Heart right ventricle (tissue), 16 donors: ENCODE measurements around the gene PJA1. TPM values are rescaled to one million over a fixed set of nuclear protein-coding genes. Genes with fewer than 3 reads are reported as not detected.

Experiments used
- ATAC-seq, 8 donors: fragments of 200-7000 bp; cut with Tn5 transposase; one replicate each; pipeline ENCODE4 v1.9.1; 2020; ENCODE audit warnings: mild to moderate bottlenecking in 8 of 8, moderate library complexity in 8 of 8, moderate number of reproducible peaks in 1 of 8
- DNase-seq, 2 donors: peaks; one replicate each; pipeline ENCODE4 v3.0.0-alpha.2; 2020
- H3K27ac ChIP-seq, 10 donors: fragments of 200-600 bp; sonication (generic) in 2 of 10; one replicate each; pipeline versions ENCODE4 v1.5.0 to v1.8.0; 2020 to 2022; ENCODE audit warnings: mild to moderate bottlenecking in 3 of 10
- H3K27me3 ChIP-seq, 7 donors: fragments of 200-600 bp; one replicate each; pipeline ENCODE4 v1.8.0; 2021 to 2022; ENCODE audit warnings: mild to moderate bottlenecking in 2 of 7
- H3K36me3 ChIP-seq, 9 donors: fragments of 200-600 bp; sonication (generic) in 1 of 9; one replicate each; pipeline versions ENCODE4 v1.5.0 to v1.8.0; 2020 to 2022; ENCODE audit warnings: mild to moderate bottlenecking in 2 of 9
- H3K4me1 ChIP-seq, 9 donors: fragments of 200-600 bp; sonication (generic) in 1 of 9; one replicate each; pipeline versions ENCODE4 v1.5.0 to v1.8.0; 2020 to 2022; ENCODE audit warnings: mild to moderate bottlenecking in 4 of 9
- H3K4me3 ChIP-seq, 10 donors: fragments of 200-600 bp; sonication (generic) in 2 of 10; one replicate each; pipeline versions ENCODE4 v1.5.0 to v1.8.0; 2020 to 2022; ENCODE audit warnings: mild to moderate bottlenecking in 7 of 10, moderate library complexity in 2 of 10
- H3K9me3 ChIP-seq, 11 donors: fragments of 200-600 bp in 10 of 11; sonication (generic) in 2 of 11; one replicate each; pipeline versions ENCODE4 v1.5.0 to v1.8.0; 2013 to 2022; ENCODE audit warnings: mild to moderate bottlenecking in 2 of 11, control low read depth in 1 of 11, moderate library complexity in 1 of 11
- CTCF ChIP-seq, 9 donors: fragments of 200-600 bp; sonication (generic) in 2 of 9; IDR thresholded peaks; one replicate each; pipeline versions ENCODE4 v1.5.0 to v1.8.0; 2021 to 2022; ENCODE audit warnings: antibody characterized with exemption in 9 of 9, mild to moderate bottlenecking in 5 of 9, moderate library complexity in 1 of 9
- WGBS, 2 donors: extraction: QIAGEN DNeasy Blood & Tissue Kit; methylation state at CpG; one replicate each; pipeline ENCODE4 v1.1.7; 2013; ENCODE audit warnings: inconsistent platforms in 1 of 2; 5-methylcytosine and 5-hydroxymethylcytosine counted together
- intact Hi-C, 10 donors: fragments of 100-400 bp; cut with DNase I; formaldehyde crosslinking; loops; one replicate each; pipeline versions ENCODE4 v1.11.1 to v1.14.2; 2022
- polyA plus RNA-seq, 2 donors: library from polyadenylated mRNA; stranded (reverse); fragments of 200-250 nt; gene quantifications; one replicate each; pipeline ENCODE4 v1.2.3, GENCODE V29; 2013
- total RNA-seq, 10 donors: library from RNA; stranded (reverse); fragmentation: NEBNext Ultra II Directional in 3 of 10; extraction: Animal tissue kit (Norgen Biotek cat#: 25700) in 3 of 10; gene quantifications; one replicate each; pipeline versions ENCODE4 v1.2.1 to v1.2.4, GENCODE V29; 2021 to 2023
- donor health status: Arrhythmogenic right ventricular cardiomyopathy.
- donor health status: ischemic (EF 13 %, LVEDD 7.1; RV severe dilation, severe dysfunction).
- donor health status: healthy with polysubstance abuse.
- donor health status: DM: no; HTN: yes; CAD: no.
- donor health status: DM: no; HTN: no; CAD: no.
- donor health status: ischemic (EF 25% LVEDD 6.9; RV normal size, moderate dysfunction).
- donor health status: ischemic (EF 25% LVEDD 5.7; RV mildly dilated, moderate dysfunction).
- donor health status: healthy.
- donor health status: DM: yes; HTN: yes; CAD: no.
- donor health status: Ischemic cardiomyopathy.
- donor health status: ischemic (EF 35%, LVEDD 5.7; RV mildly dilated, moderate dysfunction).
- donor health status: nonischemic (EF 11% LVEDD 7.7; RV severe dilation, severe dysfunction).
- donor health status: DM: yes; HTN: yes; CAD: no.
- donor health status: PGD.
- donor health status: ischemic (EF 29% LVEDD 5.4; RV normal size, mild dysfunction).
- donor health status: nonischemic (EF 23%, LVEDD 6.1; RV moderate dilation, normal function).

Gene PJA1
- total and polyA plus RNA-seq, 12 donors: 4.5 to 20.2 (median 15.0) TPM

DNA sequence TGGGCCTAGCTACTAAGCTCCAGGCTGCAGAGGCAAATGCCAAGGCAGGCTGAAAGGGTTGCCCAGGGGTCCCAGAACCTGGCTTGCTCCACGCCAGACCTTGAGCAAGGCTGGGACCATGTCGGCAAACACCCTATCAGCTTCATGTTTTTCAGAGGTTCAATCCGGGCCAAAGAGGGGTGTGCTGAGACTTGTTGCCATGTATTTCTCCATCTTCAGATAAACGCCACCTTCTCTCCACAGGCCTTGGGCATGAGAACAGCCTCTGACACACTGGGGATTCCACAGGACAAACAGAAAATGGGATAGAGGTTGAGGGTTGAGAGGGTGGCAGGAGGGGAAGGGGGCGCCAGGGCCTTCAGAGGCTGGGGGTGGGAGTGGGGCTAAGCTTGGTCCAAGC lies 8.6 kb downstream of the PJA1 start:
- WGBS, 2 donors: 96 to 97% methylated on average over 4 to 5 of the region's 5 CpGs
- no peak for TF ChIP-seq CTCF (IDR thresholded peaks at IDR 0.05)
- ATAC-seq (no peak), DNase-seq (no peak)
- Histone ChIP-seq H3K27me3 (peaks cover 0 to 33% (median 0%) of the 10 kb centered on the region in 7 donors), H3K4me3 (no peak overlapping the region), H3K9me3 (no peaks in the 10 kb centered on the region), H3K27ac (no peak overlapping the region), H3K36me3 (peaks cover 0 to 8% (median 0%) of the 10 kb centered on the region in 9 donors), H3K4me1 (peaks cover 0 to 16% (median 9%) of the 10 kb centered on the region in 9 donors)
- intact Hi-C loops: loop anchor here in 2 of 10 donors (5.0 to 10.0 kb wide), 2 partner anchors 66 to 332 kb away; partner anchors contain the start of gene EFNB1 (in 1 of the 2)

- Histone ChIP-seq H3K36me3 (peaks cover 0 to 1% (median 0%) of the 10 kb centered on the region in 9 donors), H3K9me3 (no peaks in the 10 kb centered on the region), H3K27me3 (peaks cover 0 to 33% (median 0%) of the 10 kb centered on the region in 7 donors), H3K4me1 (peaks cover 0 to 16% (median 9%) of the 10 kb centered on the region in 9 donors), H3K27ac (no peak overlapping the region), H3K4me3 (no peak overlapping the region)
- intact Hi-C loops: loop anchor here in 2 of 10 donors (5.0 to 10.0 kb wide), 2 partner anchors 66 to 331 kb away; partner anchors contain the start of gene EFNB1 (in 1 of the 2)
- ATAC-seq (no peak), DNase-seq (no peak)
- WGBS, 2 donors: 87 to 89% methylated on average over 5 of the region's 5 CpGs
- no peak for TF ChIP-seq CTCF (IDR thresholded peaks at IDR 0.05)
Measured at GRCh38 chrX:69155786-69156520, 9.3 kb downstream of the PJA1 start.

DNA sequence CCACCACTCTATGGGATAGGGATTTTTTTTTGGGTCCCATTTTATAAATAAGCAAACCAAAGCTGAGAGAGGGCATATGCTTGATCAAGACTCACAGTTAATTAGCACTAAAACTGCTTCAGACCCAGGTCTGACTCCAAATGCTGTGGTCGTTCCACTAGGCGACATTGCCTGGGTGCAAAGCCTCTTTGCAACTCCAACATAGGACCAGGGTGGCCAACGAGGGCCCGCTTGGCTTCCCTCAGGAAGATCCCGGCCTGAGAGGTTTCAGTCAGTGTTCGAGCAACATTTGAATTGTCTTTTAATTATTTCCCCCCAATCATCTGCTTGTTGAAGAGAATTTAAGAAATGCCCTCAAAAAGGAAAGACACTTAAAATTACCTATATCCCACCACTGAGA lies 11.2 kb downstream of the PJA1 start:
- H3K27ac ChIP-seq: no peak overlapping the region
- intact Hi-C loops: loop anchor here in 1 of 10 donors (10.0 kb wide), 1 partner anchor 329 kb away; the partner anchor contains the start of gene EFNB1
- TF ChIP-seq CTCF (IDR thresholded peaks at IDR 0.05): no peak
- peaks cover 0 to 44% (median 0%) of the 10 kb centered on the region in 7 donors for H3K27me3 ChIP-seq
- no peaks in the 10 kb centered on the region for H3K9me3 ChIP-seq
- no peak overlapping the region for H3K4me3 ChIP-seq
- DNase-seq: no peak
- 97% methylated on average over 6 of the region's 6 CpGs for WGBS, 2 donors
- ATAC-seq: no peak
- H3K4me1 ChIP-seq: peaks cover 0 to 9% (median 6%) of the 10 kb centered on the region in 9 donors
- no peaks in the 10 kb centered on the region for H3K36me3 ChIP-seq

DNA sequence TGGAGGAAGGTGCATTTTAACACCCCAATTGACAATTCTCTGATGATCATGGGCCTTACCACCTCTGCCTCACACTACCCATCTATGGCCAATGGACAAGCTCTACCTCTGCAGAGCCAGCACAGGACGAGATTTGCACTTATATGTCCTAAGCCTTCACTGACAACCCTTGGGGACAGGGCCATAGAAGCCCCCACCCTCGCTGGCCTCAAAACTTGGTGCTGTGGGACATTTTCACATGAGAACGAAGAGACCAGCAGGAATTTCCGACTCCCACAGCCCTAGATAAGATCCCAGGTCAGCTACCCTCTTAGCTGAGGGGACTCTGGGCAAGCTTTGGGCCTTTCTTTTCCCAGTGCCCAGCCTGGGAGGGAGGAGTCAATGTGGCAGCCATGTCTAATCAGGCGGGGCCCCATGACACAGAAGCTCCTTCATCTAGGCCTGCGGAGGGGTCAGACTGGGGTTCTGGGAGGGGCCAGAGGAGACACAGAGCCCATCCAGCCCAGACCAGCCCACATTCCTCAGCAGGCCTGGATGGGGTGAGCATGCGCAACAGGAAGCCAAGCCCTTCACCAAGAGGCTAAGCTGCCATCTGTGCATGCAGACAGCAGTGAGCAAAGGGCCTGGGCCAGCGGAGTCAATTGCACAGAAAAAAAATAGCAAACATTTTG lies 12.1 kb downstream of the PJA1 start:
- DNase-seq: no peak
- WGBS, 2 donors: 72 to 83% methylated on average over 8 of the region's 8 CpGs

More for the DNA sequence above, 12.1 kb downstream of the PJA1 start:
- intact Hi-C loops: loop anchor here in 1 of 10 donors (10.0 kb wide), 1 partner anchor 328 kb away; the partner anchor contains the start of gene EFNB1
- Histone ChIP-seq H3K27ac (no peak overlapping the region), H3K4me3 (no peak overlapping the region), H3K4me1 (peaks cover 0 to 9% (median 0%) of the 10 kb centered on the region in 9 donors), H3K9me3 (no peaks in the 10 kb centered on the region), H3K27me3 (peaks cover 0 to 51% (median 0%) of the 10 kb centered on the region in 7 donors), H3K36me3 (no peaks in the 10 kb centered on the region)
- peak in 5 of 8 donors; percentile 42 to 61 (median 50) for ATAC-seq
- TF ChIP-seq CTCF (IDR thresholded peaks at IDR 0.05): no peak
